Vagina (tissue), 2 donors: Measurements from ENCODE around the gene UMPS.

Source experiments
- CTCF ChIP-seq, 3 experiments: fragments of 450-650 bp in 2 of 3; fragments of 200-600 bp in 1 of 3; sonication (generic) in 1 of 3; IDR thresholded peaks; one replicate each; pipeline ENCODE4 v1.5.1; 2017 to 2019; ENCODE audit warnings: antibody characterized with exemption in 3 of 3, mild to moderate bottlenecking in 2 of 3, moderate library complexity in 2 of 3
- POLR2A ChIP-seq, 2 donors: fragments of 450-650 bp; IDR thresholded peaks; one replicate each; pipeline ENCODE4 v1.6.1; 2017; ENCODE audit warnings: antibody characterized with exemption in 2 of 2, mild to moderate bottlenecking in 2 of 2, moderate library complexity in 2 of 2
- POLR2AphosphoS5 ChIP-seq, 2 donors: sonication (generic); formaldehyde crosslinking; IDR thresholded peaks; one replicate each; pipeline ENCODE4 v1.9.0; 2017; ENCODE audit warnings: antibody characterized with exemption in 2 of 2, mild to moderate bottlenecking in 2 of 2, low read depth in 1 of 2; ENCODE audit not compliant: insufficient read depth in 1 of 2

GRCh38 chr3:124758851-124759635 is 28.8 kb downstream of the UMPS start:
- TF ChIP-seq CTCF (IDR thresholded peaks at IDR 0.05) (no peak), POLR2AphosphoS5 (IDR thresholded peaks at IDR 0.05; ENCODE audit: insufficient read depth in 1 of 2, low read depth in 1 of 2) (no peak), POLR2A (IDR thresholded peaks at IDR 0.05) (no peak)
